Calu3 (cell line): ENCODE results near the gene GHITM. TPM values are rescaled to one million over a fixed set of nuclear protein-coding genes. Genes with fewer than 3 reads are reported as not detected.
"Not testable (repeated sequence)": the region's sequence is repeated elsewhere in the genome, so short reads cannot be mapped to it uniquely, and the experiment has no call there.

Experiments
- BruUV-seq: library from RNA; stranded (reverse); fragments of 400-500 nt; replicated peaks from 2 replicates; lab custom pipeline; 2021; lab: Mats Ljungman, UMichigan
- CTCF ChIA-PET: fragments of 300-600 bp; sonication (Branson Sonifier 250); formaldehyde crosslinking; loops from one replicate; lab custom pipeline; 2022; ENCODE audit warnings: antibody characterized with exemption; lab: Charles Lee
- DNase-seq: peaks from one replicate; pipeline ENCODE4 v3.0.0; 2022
- H3K27ac Mint-ChIP-seq: one replicate; pipeline ENCODE4 v1.8.0; 2022; ENCODE audit warnings: mixed read lengths; ENCODE audit not compliant: unreplicated experiment
- H3K27me3 Mint-ChIP-seq: one replicate; pipeline ENCODE4 v1.8.0; 2022; ENCODE audit warnings: mixed read lengths; ENCODE audit not compliant: unreplicated experiment
- H3K36me3 Mint-ChIP-seq: one replicate; pipeline ENCODE4 v1.8.0; 2022; ENCODE audit warnings: mild to moderate bottlenecking, moderate library complexity, mixed read lengths; ENCODE audit not compliant: insufficient read depth, unreplicated experiment
- H3K4me1 Mint-ChIP-seq: one replicate; pipeline ENCODE4 v1.8.0; 2022; ENCODE audit warnings: mild to moderate bottlenecking, low read depth, mixed read lengths; ENCODE audit not compliant: unreplicated experiment
- H3K4me3 Mint-ChIP-seq: one replicate; pipeline ENCODE4 v1.8.0; 2022; ENCODE audit warnings: mild to moderate bottlenecking, low read depth, moderate library complexity, mixed read lengths; ENCODE audit not compliant: unreplicated experiment
- H3K9me3 Mint-ChIP-seq: one replicate; pipeline ENCODE4 v1.8.0; 2022; ENCODE audit warnings: low read depth, mixed read lengths; ENCODE audit not compliant: unreplicated experiment
- intact Hi-C: fragments of 100-400 bp; cut with micrococcal nuclease; formaldehyde crosslinking; loops from one replicate; pipeline ENCODE4 v1.10.0; 2022; ENCODE audit not compliant: unreplicated experiment
- total RNA-seq: library from RNA; stranded (reverse); gene quantifications from 2 replicates; pipeline ENCODE4 v1.2.3, GENCODE V29; 2022
- TF ChIP-seq, protein P1 (sequence below): fragments of 200-600 bp; IDR thresholded peaks from one replicate; pipeline ENCODE4 v1.8.0; 2022; ENCODE audit warnings: antibody characterized with exemption; ENCODE audit not compliant: unreplicated experiment

The GHITM gene
- total RNA-seq, 1 experiment from 2014 or later, result 107 TPM

DNA sequence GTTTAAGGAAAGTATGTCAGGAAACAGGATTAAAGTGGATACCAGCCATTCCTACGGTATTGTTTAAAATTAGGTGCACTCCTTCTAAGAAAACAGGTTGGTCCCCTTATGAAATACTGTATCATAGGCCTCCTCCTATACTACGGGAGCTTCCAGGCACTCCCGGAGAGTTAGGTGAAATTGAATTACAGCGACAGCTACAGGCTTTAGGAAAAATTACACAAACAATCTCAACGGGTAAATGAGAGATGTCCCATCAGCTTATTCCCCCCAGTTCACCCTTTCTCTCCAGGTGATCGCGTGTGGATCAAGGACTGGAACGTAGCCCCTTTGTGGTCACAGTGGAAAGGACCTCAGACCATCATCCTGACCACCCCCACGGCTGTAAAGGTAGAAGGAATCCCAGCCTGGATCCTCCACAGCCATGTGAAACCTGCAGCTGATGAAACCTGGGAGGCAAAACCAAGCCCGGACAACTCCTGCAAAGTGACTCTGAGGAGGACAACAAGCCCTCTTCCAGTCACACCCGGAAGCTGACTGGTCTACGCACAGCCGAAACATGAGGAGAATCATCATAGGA lies 25.1 kb upstream of the GHITM start:
- peaks cover 3% of the 10 kb centered on the region for H3K9me3 Mint-ChIP-seq
- H3K4me1 Mint-ChIP-seq, result peaks cover 8% of the 10 kb centered on the region
- no peak for DNase-seq
- CTCF ChIA-PET, result no interaction called here
- no peak overlapping the region for H3K27ac Mint-ChIP-seq
- no peak overlapping the region for H3K4me3 Mint-ChIP-seq
- intact Hi-C loops, result no loop called here
- BruUV-seq, result no TSS peak
- peaks cover 21% of the 10 kb centered on the region for H3K27me3 Mint-ChIP-seq
- H3K36me3 Mint-ChIP-seq, result no peaks in the 10 kb centered on the region
- TF ChIP-seq, protein P1, sequence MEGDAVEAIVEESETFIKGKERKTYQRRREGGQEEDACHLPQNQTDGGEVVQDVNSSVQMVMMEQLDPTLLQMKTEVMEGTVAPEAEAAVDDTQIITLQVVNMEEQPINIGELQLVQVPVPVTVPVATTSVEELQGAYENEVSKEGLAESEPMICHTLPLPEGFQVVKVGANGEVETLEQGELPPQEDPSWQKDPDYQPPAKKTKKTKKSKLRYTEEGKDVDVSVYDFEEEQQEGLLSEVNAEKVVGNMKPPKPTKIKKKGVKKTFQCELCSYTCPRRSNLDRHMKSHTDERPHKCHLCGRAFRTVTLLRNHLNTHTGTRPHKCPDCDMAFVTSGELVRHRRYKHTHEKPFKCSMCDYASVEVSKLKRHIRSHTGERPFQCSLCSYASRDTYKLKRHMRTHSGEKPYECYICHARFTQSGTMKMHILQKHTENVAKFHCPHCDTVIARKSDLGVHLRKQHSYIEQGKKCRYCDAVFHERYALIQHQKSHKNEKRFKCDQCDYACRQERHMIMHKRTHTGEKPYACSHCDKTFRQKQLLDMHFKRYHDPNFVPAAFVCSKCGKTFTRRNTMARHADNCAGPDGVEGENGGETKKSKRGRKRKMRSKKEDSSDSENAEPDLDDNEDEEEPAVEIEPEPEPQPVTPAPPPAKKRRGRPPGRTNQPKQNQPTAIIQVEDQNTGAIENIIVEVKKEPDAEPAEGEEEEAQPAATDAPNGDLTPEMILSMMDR, result no peak

DNA sequence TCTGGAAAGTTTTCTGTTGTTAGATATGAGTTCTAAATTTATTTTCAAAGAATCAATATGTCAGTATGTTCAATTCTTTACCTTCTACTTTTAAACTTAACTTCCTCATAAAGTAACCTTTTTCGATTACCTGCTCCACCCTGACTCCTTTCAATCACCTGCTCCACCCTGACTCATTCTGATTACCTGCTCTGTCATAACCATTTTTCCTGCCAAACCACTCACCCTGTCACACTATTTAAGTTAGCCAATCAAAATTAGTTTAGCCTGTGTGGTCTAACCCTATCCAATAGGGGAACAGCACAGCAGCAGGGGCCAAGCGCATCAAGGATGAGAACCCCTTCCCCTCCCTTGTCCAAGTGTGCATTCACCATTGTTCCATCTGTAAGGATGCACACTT lies 22.1 kb upstream of the GHITM start:
- H3K36me3 Mint-ChIP-seq, CTCF ChIA-PET, H3K4me1 Mint-ChIP-seq, H3K27me3 Mint-ChIP-seq, intact Hi-C loops, DNase-seq, H3K9me3 Mint-ChIP-seq, BruUV-seq, H3K27ac Mint-ChIP-seq, H3K4me3 Mint-ChIP-seq: not testable (repeated sequence)

DNA sequence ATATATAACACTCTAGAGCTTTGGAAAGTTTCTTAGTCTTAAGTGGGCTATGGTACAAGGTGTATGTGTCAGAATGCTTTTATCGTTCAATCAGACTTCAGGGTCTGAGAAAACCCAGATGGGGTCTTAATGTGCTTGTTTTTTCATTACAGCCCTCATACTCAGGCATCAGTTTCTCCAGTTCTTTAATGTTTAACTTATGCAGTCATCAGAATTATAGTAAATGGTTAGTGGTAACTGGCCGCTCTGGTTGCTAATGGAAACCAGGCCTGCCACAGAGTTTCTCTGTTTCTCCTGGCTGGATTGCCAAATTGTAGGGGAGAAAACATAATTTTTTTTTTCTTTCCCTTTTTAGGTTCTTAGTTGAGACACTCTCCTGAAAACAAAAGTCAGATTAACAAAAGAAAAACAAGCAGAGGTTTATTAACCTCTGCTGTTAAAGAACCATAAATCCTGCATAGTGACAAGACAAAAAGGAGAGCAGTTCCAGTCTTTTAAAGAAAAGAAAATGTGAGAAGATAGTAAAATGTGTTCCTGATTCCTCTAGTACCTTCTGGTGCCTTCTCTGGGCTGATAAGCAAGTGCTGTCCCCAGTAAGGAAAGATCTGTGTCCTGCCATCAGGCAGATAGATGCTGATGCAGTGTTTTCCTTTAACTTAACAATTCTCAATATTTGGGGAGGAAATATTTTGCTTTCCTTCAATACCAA lies 21.5 kb upstream of the GHITM start:
- BruUV-seq, result no TSS peak
- no peak overlapping the region for H3K27ac Mint-ChIP-seq
- peaks cover 8% of the 10 kb centered on the region for H3K4me1 Mint-ChIP-seq
- no peak overlapping the region for H3K4me3 Mint-ChIP-seq
- peaks cover 10% of the 10 kb centered on the region for H3K27me3 Mint-ChIP-seq
- no peaks in the 10 kb centered on the region for H3K36me3 Mint-ChIP-seq
- intact Hi-C loops, result no loop called here
- H3K9me3 Mint-ChIP-seq, result peaks cover 3% of the 10 kb centered on the region
- TF ChIP-seq, protein P1, result no peak
- DNase-seq, result no peak
- CTCF ChIA-PET, result no interaction called here

DNA sequence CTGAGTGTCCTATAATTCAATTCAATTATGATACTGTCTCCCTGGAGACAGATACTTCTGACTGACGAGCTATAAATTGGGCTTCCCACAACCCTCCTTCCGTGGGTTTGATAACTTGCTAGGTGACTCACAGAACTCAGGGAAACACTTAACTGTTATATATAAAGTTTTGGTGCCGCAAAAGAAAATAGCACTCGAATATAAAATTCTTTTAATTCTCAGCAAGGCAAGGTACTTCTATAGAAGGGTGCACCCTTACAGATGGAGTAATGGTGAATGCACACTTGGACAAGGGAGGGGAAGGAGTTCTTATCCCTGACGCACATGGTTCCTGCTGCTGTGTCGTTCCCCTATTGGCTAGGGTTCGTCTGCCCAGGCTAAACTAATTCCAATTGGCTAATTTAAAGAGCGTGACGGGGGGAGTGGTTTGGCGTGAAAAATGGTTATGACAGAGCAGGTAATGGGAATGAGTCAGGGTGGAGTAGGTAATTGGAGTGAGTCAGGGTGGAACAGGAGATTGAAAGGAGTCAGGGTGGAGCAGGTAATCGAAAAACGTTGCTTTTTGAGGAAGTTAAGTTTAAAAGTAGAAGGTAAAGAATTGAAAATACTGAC lies 20.8 kb upstream of the GHITM start:
- H3K27me3 Mint-ChIP-seq, result peaks cover 10% of the 10 kb centered on the region
- no peak overlapping the region for H3K4me3 Mint-ChIP-seq
- H3K9me3 Mint-ChIP-seq, result peaks cover 4% of the 10 kb centered on the region
- H3K4me1 Mint-ChIP-seq, result peaks cover 8% of the 10 kb centered on the region
- no peak for DNase-seq
- intact Hi-C loops, result no loop called here
- H3K27ac Mint-ChIP-seq, result no peak overlapping the region
- CTCF ChIA-PET, result no interaction called here
- no TSS peak for BruUV-seq
- no peaks in the 10 kb centered on the region for H3K36me3 Mint-ChIP-seq
- TF ChIP-seq, protein P1, result no peak

DNA sequence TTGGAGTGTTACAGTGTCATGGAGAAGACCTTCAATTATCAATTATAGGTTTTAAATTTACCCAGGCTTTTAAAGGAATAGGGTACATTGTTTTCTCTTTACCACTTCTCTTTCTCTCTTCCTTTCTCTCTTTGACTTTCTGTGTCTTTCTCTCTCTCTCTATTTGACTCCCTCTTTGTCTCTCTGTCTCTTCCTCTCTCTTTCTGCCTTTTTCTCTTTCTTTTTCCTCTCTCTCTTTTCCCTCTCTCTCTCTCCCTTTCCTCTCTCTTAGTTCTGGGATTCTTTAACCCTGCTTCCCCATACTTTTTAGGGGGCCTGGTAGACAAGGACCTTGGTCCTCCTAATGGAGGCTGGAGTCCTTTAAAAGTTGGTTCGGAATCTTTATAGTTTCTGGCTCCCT lies 15.9 kb upstream of the GHITM start:
- Mint-ChIP-seq H3K27ac (no peak overlapping the region), H3K9me3 (peaks cover 9% of the 10 kb centered on the region), H3K4me3 (no peak overlapping the region), H3K4me1 (peaks cover 7% of the 10 kb centered on the region), H3K36me3 (no peaks in the 10 kb centered on the region), H3K27me3 (peaks cover 1% of the 10 kb centered on the region)
- intact Hi-C loops, result no loop called here
- no TSS peak for BruUV-seq
- TF ChIP-seq, protein P1, result no peak
- DNase-seq, result no peak
- CTCF ChIA-PET, result no interaction called here

DNA sequence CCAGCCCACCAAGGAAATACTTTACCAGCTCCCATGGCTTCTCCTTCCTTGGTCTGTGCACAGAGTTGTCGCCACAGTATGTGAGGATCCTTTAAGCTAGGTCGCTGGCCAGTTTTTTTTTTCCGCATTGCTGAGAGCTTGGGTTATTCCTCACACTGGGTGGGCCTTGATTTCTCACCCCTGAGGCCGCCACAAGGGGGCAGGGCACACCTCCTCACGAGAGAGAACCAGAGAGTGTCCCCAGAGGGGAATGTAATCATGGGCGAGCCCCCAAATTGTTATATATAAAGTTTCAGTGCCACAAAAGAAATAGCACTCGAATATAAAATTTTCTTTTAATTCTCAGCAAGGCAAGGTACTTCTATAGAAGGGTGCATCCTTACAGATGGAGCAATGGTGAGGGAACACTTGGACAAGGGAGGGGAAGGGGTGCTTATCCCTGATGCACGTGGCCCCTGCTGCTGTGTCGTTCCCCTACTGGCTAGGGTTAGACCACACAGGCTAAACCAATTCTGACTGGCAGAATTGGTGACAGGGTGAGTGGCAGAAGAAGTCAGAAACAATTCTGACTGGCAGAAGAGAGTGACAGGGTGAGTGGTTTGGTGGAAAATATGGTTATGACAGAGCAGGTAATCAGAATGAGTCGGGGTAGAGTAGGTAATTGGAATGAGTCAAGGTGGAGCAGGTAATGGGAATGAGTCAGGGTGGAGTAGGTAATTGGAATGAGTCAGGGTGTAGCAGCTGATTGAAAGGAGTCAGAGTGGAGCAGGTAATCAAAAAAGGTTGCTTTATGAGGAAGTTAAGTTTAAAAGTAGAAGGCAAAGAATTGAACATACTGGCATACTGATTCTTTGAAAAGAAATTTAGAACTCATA lies 13.2 kb upstream of the GHITM start:
- H3K4me1 Mint-ChIP-seq, H3K36me3 Mint-ChIP-seq, H3K9me3 Mint-ChIP-seq, H3K4me3 Mint-ChIP-seq, intact Hi-C loops, BruUV-seq, DNase-seq, H3K27ac Mint-ChIP-seq: not testable (repeated sequence)
- peaks cover 18% of the 10 kb centered on the region for H3K27me3 Mint-ChIP-seq
- CTCF ChIA-PET, result interaction anchor here (0.6 kb wide), 1 partner anchor 100 kb away, joined by 3 read pairs; no protein-coding TSS in a partner anchor
